DND-41 (cell line): Measurements from ENCODE around the gene TNXB.
A peak's percentile ranks its signal among the peaks of the same experiment; 100 is the strongest.

Experiments
- ATAC-seq: fragments of 200-7000 bp; cut with Tn5 transposase; 3 replicates; pipeline ENCODE4 v1.9.1; 2021; ENCODE audit warnings: low read depth; ENCODE audit not compliant: insufficient read depth
- DNase-seq: peaks from one replicate; pipeline ENCODE4 v3.0.0-alpha.2; 2020
- H2AFZ ChIP-seq: 2 replicates; pipeline ENCODE4 v1.6.0; 2012; ENCODE audit warnings: low read depth, low read length
- H3K27ac ChIP-seq: 2 replicates; pipeline ENCODE4 v1.5.1; 2012; ENCODE audit warnings: low read length, inconsistent platforms
- H3K27me3 ChIP-seq: fragments of 200-600 bp; sonication (generic); 2 replicates; pipeline ENCODE4 v1.6.0; 2012; ENCODE audit warnings: low read length, mild to moderate bottlenecking, inconsistent platforms; ENCODE audit not compliant: insufficient read depth, poor library complexity
- H3K36me3 ChIP-seq: 2 replicates; pipeline ENCODE4 v1.5.1; 2012; ENCODE audit warnings: low read length, inconsistent platforms; ENCODE audit not compliant: insufficient read depth
- H3K4me1 ChIP-seq: 2 replicates; pipeline ENCODE4 v1.5.1; 2012; ENCODE audit warnings: mild to moderate bottlenecking, low read length; ENCODE audit not compliant: insufficient read depth
- H3K4me2 ChIP-seq: 2 replicates; pipeline ENCODE4 v1.6.0; 2012; ENCODE audit warnings: mild to moderate bottlenecking, moderate library complexity, low read length, inconsistent platforms; ENCODE audit not compliant: insufficient read depth
- H3K4me3 ChIP-seq, 2 experiments: fragments of 200-600 bp in 1 of 2; shearing (Covaris generic) in 1 of 2; 2 replicates each; pipeline ENCODE4 v1.5.1; 2012 to 2016; ENCODE audit warnings: inconsistent platforms in 2 of 2, low read length in 2 of 2, mild to moderate bottlenecking in 2 of 2, low read depth in 1 of 2, moderate library complexity in 1 of 2
- H3K79me2 ChIP-seq: 2 replicates; pipeline ENCODE4 v1.6.0; 2012; ENCODE audit warnings: low read length, inconsistent platforms; ENCODE audit not compliant: insufficient read depth
- H3K9ac ChIP-seq: 2 replicates; pipeline ENCODE4 v1.6.0; 2012; ENCODE audit warnings: low read depth, mild to moderate bottlenecking, inconsistent platforms, low read length, moderate library complexity
- H3K9me3 ChIP-seq: 2 replicates; pipeline ENCODE4 v1.5.1; 2012; ENCODE audit warnings: low read length, moderate library complexity, mild to moderate bottlenecking, inconsistent platforms; ENCODE audit not compliant: insufficient read depth, severe bottlenecking
- H4K20me1 ChIP-seq: 2 replicates; pipeline ENCODE4 v1.6.0; 2012; ENCODE audit warnings: low read length; ENCODE audit not compliant: insufficient read depth
- CTCF ChIP-seq: IDR thresholded peaks from 2 replicates; pipeline ENCODE4 v1.5.1; 2012; ENCODE audit warnings: borderline replicate concordance, low read length, moderate library complexity, mild to moderate bottlenecking; ENCODE audit not compliant: poor library complexity, severe bottlenecking; ENCODE audit errors: extremely low read depth
- EZH2 ChIP-seq: IDR thresholded peaks from 3 replicates; pipeline ENCODE4 v1.6.1; 2012; ENCODE audit warnings: borderline replicate concordance, low read depth, mild to moderate bottlenecking, moderate library complexity, low read length, inconsistent platforms; ENCODE audit not compliant: severe bottlenecking

TNXB gene

GRCh38 chr6:32109114-32109764 lies at the start of gene TNXB:
TNXB (minus strand) TSS chr6:32109338; CDS start chr6:32098198, 11,140 bp downstream.
- Histone ChIP-seq H3K27ac (no peak within 1 kb of the TSS), H2AFZ (no peak within 1 kb of the TSS), H3K36me3 (no peaks in the 10 kb centered on the region), H3K9ac (no peak within 1 kb of the TSS), H3K4me2 (no peak within 1 kb of the TSS), H3K4me3 (no peak within 1 kb of the TSS), H3K27me3 (no peaks in the 10 kb centered on the region), H3K9me3 (no peaks in the 10 kb centered on the region), H4K20me1 (peaks cover 3% of the 10 kb centered on the region; the same call in 1 of the 2 replicates), H3K79me2 (no peaks in the 10 kb centered on the region), H3K4me1 (no peaks in the 10 kb centered on the region)
- DNase-seq (no peak), ATAC-seq (peak; percentile 36; the same call in 1 of the 3 replicates)
- TF ChIP-seq EZH2 = no peak
- no peak for TF ChIP-seq CTCF

- peaks cover 9% of the 10 kb centered on the region; the same call in 1 of the 2 replicates for H4K20me1 ChIP-seq
- peaks cover 23% of the 10 kb centered on the region for H3K79me2 ChIP-seq
- no peak overlapping the region for H2AFZ ChIP-seq
- H3K4me1 ChIP-seq = peaks cover 22% of the 10 kb centered on the region
- no peak for ATAC-seq
- H3K9me3 ChIP-seq = no peaks in the 10 kb centered on the region
- TF ChIP-seq EZH2 = no peak
- no peak for DNase-seq
- no peak overlapping the region for H3K4me2 ChIP-seq
- H3K36me3 ChIP-seq = peaks cover 43% of the 10 kb centered on the region
- no peak overlapping the region for H3K4me3 ChIP-seq
- no peak overlapping the region for H3K27ac ChIP-seq
- no peak overlapping the region for H3K9ac ChIP-seq
- no peaks in the 10 kb centered on the region for H3K27me3 ChIP-seq
Measured at GRCh38 chr6:32158052-32158451, 48.9 kb upstream of the TNXB start.

- Histone ChIP-seq H3K9ac (no peak overlapping the region), H4K20me1 (peaks cover 9% of the 10 kb centered on the region; the same call in 1 of the 2 replicates), H3K79me2 (peaks cover 23% of the 10 kb centered on the region), H3K9me3 (no peaks in the 10 kb centered on the region), H3K4me3 (no peak overlapping the region), H3K36me3 (peaks cover 39% of the 10 kb centered on the region), H3K27ac (no peak overlapping the region), H3K4me2 (no peak overlapping the region), H3K27me3 (no peaks in the 10 kb centered on the region), H2AFZ (no peak overlapping the region), H3K4me1 (peaks cover 25% of the 10 kb centered on the region)
- no peak for TF ChIP-seq EZH2
- no peak for TF ChIP-seq CTCF
- DNase-seq (no peak), ATAC-seq (no peak)
Measured at GRCh38 chr6:32156891-32157290, 47.8 kb upstream of the TNXB start.

GRCh38 chr6:32154514-32155161 lies 45.5 kb upstream of the TNXB start:
- no peaks in the 10 kb centered on the region for H3K27me3 ChIP-seq
- peaks cover 23% of the 10 kb centered on the region for H3K79me2 ChIP-seq
- H3K36me3 ChIP-seq = peaks cover 35% of the 10 kb centered on the region
- peaks cover 9% of the 10 kb centered on the region; the same call in 1 of the 2 replicates for H4K20me1 ChIP-seq
- H3K9me3 ChIP-seq = no peaks in the 10 kb centered on the region
- H3K4me2 ChIP-seq = peak overlapping the region; percentile 70
- peak overlapping the region; percentile 96 for H2AFZ ChIP-seq
- peak; percentile 67 for ATAC-seq
- peak overlapping the region; percentile 83 for H3K27ac ChIP-seq
- H3K4me1 ChIP-seq = peaks cover 25% of the 10 kb centered on the region
- peak; percentile 75 for DNase-seq
- H3K9ac ChIP-seq = peak overlapping the region; percentile 71
- peak; percentile 75 for TF ChIP-seq CTCF
- no peak for TF ChIP-seq EZH2
- peak overlapping the region; percentile 61 to 77; a peak in 3 of 4 replicates for H3K4me3 ChIP-seq
